GM10248 (cell line): Measurements from ENCODE around the gene LRRN2.

Source experiments
- CTCF ChIA-PET: fragments of 300-600 bp; sonication (Branson Sonifier 250); formaldehyde crosslinking; extraction: SDS; loops from one replicate; lab custom pipeline; 2021; ENCODE audit warnings: antibody characterized with exemption; lab: Yijun Ruan, JAX
- POLR2A ChIA-PET: fragments of 350-650 bp; sonication (Branson Sonifier 250); formaldehyde crosslinking; extraction: SDS; loops from one replicate; lab custom pipeline; 2020; ENCODE audit warnings: antibody characterized with exemption; lab: Yijun Ruan, JAX
- DNase-seq: peaks from one replicate; pipeline ENCODE4 v3.0.0; 2012; ENCODE audit errors: extremely low spot score
- TF ChIP-seq, protein P1 (sequence below): IDR thresholded peaks from 2 replicates; pipeline ENCODE4 v1.5.1; 2012; ENCODE audit warnings: mild to moderate bottlenecking, low read depth; ENCODE audit errors: extremely low read depth, missing control alignments, control extremely low read depth

Gene LRRN2

DNA sequence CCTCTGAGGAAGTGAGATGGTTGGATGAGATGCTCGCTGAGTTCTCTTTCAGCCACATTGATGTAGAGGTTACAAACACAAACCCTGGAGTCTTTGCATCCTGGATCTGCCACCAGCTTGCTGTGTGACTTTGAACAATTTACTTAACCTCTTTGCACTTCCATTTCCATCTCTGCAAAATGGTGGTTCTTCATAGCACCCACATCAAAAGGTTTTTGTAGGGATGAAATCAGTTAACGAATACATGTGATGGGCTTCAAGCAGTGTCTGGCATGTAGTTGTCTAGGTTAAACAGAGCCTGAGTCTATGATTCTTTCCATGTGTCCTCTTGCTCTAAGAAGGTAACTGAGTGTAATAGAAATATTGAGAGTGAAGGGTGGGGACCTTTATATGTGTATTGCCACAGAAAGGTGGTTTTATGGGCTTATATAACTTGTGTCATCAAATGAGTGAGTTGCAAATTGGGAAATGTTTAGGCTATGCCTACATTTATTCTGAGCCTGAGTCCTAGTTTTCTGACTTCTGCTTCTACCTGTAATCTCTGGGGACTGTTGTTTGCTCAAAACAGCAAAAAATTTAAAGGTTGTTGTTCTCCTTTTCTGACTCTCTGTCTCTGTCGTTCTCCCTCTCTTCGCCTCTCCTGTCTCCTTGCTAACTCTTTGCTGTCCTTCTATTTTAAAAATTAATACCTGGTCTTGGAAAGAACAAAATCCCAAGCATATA, 27.3 kb upstream of the LRRN2 start:
- no peak for DNase-seq
- CTCF ChIA-PET: interaction anchor here (1.0 to 3.4 kb wide), 3 partner anchors 12 to 94 kb away, joined by 3 to 15 read pairs (median 8); no protein-coding TSS in a partner anchor
- POLR2A ChIA-PET: no interaction called here
- TF ChIP-seq, protein P1, sequence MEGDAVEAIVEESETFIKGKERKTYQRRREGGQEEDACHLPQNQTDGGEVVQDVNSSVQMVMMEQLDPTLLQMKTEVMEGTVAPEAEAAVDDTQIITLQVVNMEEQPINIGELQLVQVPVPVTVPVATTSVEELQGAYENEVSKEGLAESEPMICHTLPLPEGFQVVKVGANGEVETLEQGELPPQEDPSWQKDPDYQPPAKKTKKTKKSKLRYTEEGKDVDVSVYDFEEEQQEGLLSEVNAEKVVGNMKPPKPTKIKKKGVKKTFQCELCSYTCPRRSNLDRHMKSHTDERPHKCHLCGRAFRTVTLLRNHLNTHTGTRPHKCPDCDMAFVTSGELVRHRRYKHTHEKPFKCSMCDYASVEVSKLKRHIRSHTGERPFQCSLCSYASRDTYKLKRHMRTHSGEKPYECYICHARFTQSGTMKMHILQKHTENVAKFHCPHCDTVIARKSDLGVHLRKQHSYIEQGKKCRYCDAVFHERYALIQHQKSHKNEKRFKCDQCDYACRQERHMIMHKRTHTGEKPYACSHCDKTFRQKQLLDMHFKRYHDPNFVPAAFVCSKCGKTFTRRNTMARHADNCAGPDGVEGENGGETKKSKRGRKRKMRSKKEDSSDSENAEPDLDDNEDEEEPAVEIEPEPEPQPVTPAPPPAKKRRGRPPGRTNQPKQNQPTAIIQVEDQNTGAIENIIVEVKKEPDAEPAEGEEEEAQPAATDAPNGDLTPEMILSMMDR: no peak

DNA sequence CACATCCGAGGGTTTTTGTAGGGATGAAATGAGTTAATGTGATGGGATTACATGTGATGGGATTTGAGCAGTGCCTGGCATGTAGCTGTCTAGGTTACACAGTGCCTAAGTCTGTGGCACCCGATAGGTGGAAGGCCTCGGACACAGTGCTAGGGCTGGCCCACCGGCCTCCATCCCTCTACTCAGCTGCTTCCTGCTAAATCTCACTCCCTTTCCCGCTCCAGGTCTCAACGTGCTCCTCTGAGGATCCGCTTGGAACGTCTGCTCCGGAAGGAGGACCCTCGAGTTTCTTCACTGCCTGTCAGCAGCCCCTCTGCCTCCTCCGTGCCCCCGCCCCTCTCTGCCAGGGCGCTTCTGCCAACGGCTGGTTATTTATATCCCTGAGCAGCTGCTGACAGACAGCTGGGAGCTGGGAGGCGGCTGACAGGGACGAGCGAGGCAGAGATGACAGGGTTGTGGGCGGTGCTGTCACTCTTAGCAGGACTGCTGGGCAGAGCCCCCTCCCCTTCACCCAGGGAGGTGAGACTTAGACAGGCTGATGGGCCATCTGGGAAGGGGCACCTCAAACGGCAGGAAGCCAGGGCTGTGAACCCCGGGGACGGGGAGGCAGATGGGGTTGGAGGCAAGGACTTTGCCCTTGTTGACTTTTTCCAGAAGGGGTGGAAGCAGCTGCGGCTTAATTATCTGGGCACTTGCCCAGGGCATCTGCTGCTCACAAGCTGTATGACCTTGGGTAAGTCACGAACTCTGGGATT, 26.6 kb upstream of the LRRN2 start:
- TF ChIP-seq, protein P1: no peak
- ChIA-PET POLR2A (no interaction called here), CTCF (interaction anchor here (1.0 kb wide), 1 partner anchor 35 kb away, joined by 3 read pairs; no protein-coding TSS in a partner anchor)

DNA sequence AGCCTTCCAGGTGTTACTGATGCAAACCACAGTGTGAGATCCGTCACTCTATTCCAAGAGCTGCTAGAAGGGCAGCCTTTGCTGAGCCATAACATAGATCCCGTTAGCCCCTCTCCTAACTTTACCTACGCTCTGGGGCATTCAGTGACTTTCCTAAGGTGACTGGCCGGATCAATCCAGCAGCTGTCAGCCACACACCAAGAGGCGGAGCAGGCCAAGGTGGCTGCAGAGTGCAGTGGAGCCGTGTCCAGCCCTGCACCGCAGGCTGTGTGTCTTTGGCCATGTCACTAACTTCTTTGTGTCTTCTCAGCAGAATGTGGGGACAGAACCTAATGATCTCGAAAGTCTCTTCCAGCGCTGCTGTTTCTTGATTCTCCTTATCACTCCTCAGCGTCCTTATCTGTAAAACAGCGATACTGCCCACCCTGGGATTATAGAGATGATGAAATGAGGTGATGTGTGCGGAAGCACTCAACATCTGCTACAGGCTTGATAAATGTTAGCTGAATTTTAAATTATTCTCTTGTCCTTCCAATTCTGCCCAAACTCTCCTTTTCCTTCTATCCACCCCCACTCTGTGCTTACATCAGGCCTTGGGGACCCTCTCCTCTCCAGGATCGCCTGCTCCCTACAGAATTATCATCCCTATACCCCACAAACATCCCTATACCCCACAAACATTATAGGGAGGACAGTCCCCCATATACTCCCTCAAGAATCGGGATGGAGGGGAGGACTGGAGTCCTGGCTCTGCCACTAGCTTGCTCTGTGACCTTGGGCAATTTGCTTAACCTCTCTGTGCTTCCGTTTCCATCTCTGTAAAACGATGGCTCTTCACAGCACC, 25.8 kb upstream of the LRRN2 start:
- DNase-seq: no peak
- POLR2A ChIA-PET: no interaction called here
- TF ChIP-seq, protein P1: no peak
- CTCF ChIA-PET: interaction anchor here (1.0 to 1.1 kb wide), 2 partner anchors 34 to 36 kb away, joined by 3 read pairs; no protein-coding TSS in a partner anchor

More for the DNA sequence above, 26.6 kb upstream of the LRRN2 start:
- no peak for DNase-seq

DNA sequence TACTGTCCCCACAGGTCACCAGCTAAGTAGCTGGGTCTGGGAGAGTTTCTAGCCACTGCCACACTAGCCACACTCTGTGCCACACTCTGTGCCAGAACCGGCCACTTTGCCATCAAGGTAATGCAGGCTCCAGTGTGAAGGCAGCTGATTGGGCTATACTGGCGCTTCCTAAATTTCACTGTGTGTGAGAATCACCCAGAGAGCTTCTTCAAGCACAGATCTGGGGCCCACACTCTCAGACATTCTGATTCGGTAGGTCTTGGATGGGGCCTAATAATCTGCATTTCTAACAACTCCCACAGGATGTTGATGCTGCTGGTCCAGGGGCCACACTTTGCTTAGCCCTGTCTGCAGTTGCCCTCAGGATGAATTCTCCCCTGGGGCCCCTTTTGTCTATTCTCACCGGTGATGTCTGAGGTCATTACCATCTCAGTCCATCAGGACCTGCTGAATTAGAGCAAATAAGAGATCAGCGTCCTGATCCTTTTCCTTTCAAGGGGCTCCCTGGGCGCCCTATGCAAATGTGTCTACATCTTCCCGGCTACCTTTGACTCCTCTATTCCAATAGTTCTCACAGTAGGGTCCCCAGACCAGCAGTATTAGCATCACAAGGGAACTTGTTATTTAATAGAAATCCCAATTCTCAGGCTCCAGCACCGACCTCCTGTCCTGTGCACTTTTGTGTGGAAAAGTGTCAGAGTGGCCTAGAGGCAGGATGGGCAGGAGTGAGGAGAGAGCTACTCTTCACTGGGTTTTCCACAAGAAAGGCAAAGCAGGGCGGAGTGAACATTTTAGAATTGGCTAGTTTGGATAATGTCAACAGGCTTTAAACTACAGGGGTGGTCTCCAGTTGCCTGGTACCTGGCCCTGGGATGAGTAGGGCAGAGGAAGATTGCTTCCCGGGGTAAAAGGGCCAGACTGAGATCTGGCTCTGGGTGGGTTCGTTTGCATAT, 24.7 kb upstream of the LRRN2 start:
- TF ChIP-seq, protein P1: no peak
- ChIA-PET CTCF (interaction anchor here (1.1 kb wide), 1 partner anchor 35 kb away, joined by 3 read pairs; no protein-coding TSS in a partner anchor), POLR2A (no interaction called here)
- DNase-seq: no peak

DNA sequence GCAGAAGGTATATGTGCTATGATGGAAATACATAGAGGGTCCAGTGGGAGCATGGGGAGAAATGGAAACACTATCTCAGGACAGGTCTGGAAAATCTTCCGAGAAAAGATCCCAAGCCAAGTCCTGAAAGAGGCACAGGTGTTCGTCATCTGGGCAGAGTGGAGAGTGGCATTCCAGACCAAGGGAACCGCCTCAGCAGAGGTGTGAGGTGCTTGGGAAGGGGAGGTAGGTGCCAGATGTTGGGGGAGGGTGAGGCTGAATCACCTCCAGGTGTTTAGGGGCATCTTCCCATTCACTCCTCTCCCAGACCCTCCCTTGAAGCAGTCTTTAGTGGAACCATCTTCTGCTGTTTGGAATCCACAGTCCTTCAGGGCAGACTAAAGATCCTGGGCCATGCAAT, 23.5 kb upstream of the LRRN2 start:
- ChIA-PET POLR2A (no interaction called here), CTCF (interaction anchor here (1.2 kb wide), 1 partner anchor 10 kb away, joined by 3 read pairs; no protein-coding TSS in a partner anchor)
- TF ChIP-seq, protein P1: no peak
- DNase-seq: no peak
